ENCODE results near the gene S100A5.

Gene S100A5

GRCh38 chr1:153546796-153547559, 6.2 kb upstream of the S100A5 start:
- no peak for DNase-seq

GRCh38 chr1:153546371-153546770, 5.6 kb upstream of the S100A5 start:
- no peak for DNase-seq

- DNase-seq: no peak
Measured at GRCh38 chr1:153545067-153546055, 4.6 kb upstream of the S100A5 start, which contains the start of gene S100A4. S100A4 (minus strand) TSS chr1:153545806; CDS start chr1:153544794, 1,012 bp downstream.

- no peak for DNase-seq
Measured at GRCh38 chr1:153544453-153545066, 3.8 kb upstream of the S100A5 start.

GRCh38 chr1:153543736-153544135, 3.0 kb upstream of the S100A5 start:
- no peak for DNase-seq

- DNase-seq: no peak
Measured at GRCh38 chr1:153542956-153543711, 2.4 kb upstream of the S100A5 start.

GRCh38 chr1:153541641-153542590, 1.2 kb upstream of the S100A5 start:
- no peak for DNase-seq

GRCh38 chr1:153539395-153540093, 1.2 kb downstream of the S100A5 start:
- no peak for DNase-seq

- DNase-seq: no peak
Measured at GRCh38 chr1:153538315-153538821, 2.4 kb downstream of the S100A5 start.

- DNase-seq: no peak
Measured at GRCh38 chr1:153537376-153537730, 3.4 kb downstream of the S100A5 start.

- DNase-seq: no peak
Measured at GRCh38 chr1:153536671-153537375, 3.9 kb downstream of the S100A5 start.

GRCh38 chr1:153536012-153536670, 4.6 kb downstream of the S100A5 start:
- no peak for DNase-seq

- DNase-seq: no peak
Measured at GRCh38 chr1:153535242-153536011, 5.3 kb downstream of the S100A5 start, which contains the start of gene S100A6. S100A6 (minus strand) TSS chr1:153535991; CDS start chr1:153535339, 652 bp downstream.

GRCh38 chr1:153534925-153535241, 5.9 kb downstream of the S100A5 start:
- no peak for DNase-seq

GRCh38 chr1:153534226-153534924, 6.4 kb downstream of the S100A5 start:
- no peak for DNase-seq

GRCh38 chr1:153533689-153534201, 7.0 kb downstream of the S100A5 start:
- no peak for DNase-seq

- no peak for DNase-seq
Measured at GRCh38 chr1:153532769-153533599, 7.8 kb downstream of the S100A5 start.

Data from cortex of kidney (tissue), 1 donor.